HG02870 (cell line): ENCODE results near the gene NSMF.
"Not testable (repeated sequence)": the region's sequence is repeated elsewhere in the genome, so short reads cannot be mapped to it uniquely, and the experiment has no call there.

Experiments
- ATAC-seq: cut with Tn5 transposase; IDR thresholded peaks from one replicate; pipeline ENCODE4 v1.9.1; 2021; ENCODE audit warnings: mild to moderate bottlenecking, moderate library complexity; ENCODE audit not compliant: unreplicated experiment

NSMF gene

DNA sequence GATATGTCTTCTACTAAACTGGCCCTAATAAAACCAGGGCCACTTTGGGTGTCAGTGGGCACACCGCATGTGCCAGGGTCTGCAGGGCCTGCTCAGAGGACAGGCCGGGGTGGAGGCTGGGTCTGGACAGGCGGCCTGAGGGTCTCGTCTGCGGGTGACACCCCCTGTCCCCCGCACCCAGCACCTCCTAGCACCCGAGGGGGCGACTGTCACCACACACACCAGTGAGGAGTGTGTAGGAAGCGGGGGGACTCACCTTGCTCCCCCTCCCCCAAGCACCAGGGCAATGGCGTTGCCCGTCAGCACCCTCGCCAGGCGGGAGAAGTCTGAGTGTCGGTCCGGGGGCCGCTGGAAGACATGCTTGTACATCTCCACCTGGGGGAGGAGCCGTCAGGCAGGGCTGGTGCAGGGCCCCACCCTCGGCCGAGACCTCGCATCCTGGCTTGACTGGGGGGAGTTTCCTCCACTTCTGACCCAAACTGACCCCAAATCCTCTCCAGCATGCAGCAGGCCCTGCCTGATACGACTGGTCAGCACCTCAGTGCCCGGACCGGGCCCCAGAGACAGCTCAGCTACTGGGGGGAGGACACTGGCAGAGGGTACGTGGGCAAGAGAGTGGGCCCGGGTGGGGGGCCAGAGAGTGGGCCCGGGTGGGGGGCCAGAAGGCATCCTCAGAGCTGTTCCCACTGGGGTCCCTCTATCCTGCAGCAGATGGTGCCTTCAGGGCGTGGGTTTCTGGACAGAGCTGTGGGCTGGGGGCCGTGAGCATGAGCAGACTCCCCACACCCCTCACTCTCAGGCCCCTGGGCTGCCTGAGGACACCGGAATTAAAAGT is 18.9 kb upstream of the NSMF start:
- no peak for ATAC-seq

DNA sequence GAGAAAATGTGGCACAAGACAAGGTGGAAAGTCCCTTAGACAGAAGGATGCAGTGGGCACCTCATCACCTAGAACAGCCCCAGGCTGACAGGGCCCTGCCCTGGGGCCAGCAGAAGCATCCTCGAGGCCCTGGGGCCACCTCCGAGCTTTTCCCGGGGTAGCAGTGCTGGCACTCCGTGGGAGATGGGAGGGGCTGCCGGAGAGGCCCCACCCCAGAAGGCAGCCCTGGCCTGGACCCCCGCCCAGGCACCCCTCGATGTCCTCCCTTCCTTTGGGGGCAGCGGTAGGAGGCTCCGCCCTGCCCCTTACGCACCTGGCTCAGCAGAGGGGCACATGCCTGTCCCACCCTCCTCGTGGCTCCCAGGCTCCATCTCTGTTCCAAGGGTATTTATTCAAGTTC is 17.7 kb upstream of the NSMF start:
- ATAC-seq = no peak

DNA sequence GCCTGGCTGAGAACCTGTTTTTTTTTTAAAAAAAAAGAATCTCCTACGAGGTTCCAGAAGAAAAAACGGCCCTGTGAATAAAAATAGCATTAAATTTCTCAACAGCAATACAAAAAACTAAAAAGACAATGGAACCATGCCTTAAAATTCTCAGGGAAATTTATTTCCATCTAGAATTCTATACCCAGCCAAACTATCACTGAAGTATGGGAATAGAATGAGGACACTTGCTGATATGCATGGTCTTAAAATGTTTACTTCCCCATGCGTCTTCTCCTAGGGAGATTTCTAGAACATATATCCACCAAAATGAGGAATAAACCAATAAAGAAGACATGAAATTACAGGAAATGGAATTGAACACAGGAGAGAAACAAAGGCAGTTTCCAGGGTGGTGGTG is 16.5 kb upstream of the NSMF start:
- ATAC-seq = no peak

DNA sequence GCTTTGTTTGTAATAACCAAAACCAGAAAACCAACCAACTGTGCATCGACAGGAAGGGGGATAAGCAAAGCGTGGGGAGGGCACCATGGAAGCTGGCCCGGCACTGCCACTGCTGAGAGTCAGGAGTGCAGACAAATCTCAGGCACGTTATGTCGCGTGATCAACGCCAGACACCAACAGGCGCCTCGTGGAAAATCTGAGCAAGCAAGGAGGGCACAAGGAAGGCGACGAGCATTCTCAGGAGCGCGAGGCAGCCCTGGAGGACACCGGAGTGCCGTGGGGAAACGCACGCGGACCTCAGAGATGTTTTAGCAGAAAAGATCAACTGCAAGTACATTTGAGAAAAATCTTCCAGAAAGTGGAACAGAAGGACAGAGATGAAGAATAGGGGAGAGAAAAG is 15.1 kb upstream of the NSMF start:
- ATAC-seq = no peak

DNA sequence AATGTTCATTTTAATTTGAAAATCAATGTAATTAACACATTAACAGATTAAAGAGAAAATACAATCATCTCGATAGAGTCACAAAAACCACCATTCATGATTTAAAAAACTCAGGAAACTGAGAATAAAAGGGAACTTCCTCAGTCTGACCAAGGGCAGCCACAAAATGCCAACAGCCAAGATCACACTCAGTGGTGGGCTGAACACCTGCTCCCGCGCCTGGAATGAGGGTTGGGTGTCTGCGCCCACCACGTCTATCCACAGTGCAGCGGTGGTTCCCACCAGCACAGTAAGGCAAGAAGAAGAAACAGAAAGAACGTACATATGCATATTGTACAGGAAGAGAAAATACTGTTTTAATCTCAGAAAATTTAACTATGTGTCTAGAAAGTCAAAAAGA is 11.7 kb upstream of the NSMF start:
- ATAC-seq = no peak

DNA sequence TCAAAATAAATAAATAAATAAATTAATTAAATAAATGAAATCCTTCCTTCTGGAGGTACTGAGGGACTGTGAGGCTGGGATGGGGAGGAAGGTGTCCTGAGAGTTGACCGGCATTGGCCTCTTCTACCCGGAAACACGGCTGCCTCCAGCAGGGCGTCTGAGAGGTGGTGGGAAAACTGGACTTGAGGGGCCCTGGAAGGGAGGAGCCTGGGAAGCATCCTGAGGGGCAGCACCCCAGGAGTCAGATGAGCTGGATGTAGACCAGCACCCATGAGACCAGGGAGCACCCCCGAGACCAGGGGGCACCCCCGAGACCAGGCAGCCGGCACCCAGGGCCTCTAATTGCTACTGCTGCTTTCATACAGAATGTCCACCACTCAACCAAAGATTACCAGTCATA is 8.8 kb upstream of the NSMF start:
- no peak for ATAC-seq

DNA sequence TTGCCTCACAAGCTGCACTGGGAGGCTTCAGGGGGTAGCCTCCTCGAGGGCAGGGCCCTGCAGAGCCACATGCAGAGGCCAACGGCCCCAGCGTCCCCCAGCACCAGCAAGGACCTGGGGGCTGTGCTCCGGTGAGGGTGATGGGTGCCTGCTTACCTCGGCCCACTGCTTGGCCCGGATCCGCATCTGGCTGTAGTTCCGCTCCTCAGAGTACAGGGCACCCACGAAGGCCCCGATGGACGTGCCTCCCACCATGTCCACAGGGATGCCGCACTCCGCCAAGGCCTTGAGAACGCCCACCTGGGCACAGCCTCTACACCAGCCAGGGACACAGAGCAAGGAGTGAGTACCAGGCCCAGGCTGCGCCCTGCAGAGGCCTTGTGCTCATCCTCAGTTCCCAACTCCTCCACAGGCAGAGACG is 8.0 kb upstream of the NSMF start:
- no peak for ATAC-seq

DNA sequence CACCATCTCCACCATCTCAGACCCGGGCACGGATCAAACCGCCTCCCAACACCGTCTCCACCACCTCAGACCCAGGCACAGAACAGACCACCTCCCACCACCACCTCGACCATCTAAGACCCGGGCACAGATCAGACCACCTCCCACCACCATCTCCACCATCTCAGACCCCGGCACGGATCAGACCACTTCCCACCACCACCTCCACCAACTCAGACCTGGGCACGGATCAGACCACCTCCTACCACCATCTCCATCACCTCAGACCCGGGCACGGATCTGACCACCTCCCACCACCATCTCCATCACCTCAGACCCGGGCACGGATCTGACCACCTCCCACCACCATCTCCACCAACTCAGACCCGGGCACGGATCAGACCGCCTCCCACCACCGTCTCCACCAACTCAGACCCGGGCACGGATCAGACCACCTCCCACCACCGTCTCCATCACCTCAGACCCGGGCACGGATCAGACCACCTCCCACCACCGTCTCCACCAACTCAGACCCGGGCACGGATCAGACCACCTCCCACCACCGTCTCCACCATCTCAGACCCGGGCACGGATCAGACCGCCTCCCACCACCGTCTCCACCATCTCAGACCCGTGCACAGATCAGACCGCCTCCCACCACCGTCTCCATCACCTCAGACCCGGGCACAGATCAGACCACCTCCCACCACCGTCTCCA is 7.4 kb upstream of the NSMF start:
- ATAC-seq = not testable (repeated sequence)

DNA sequence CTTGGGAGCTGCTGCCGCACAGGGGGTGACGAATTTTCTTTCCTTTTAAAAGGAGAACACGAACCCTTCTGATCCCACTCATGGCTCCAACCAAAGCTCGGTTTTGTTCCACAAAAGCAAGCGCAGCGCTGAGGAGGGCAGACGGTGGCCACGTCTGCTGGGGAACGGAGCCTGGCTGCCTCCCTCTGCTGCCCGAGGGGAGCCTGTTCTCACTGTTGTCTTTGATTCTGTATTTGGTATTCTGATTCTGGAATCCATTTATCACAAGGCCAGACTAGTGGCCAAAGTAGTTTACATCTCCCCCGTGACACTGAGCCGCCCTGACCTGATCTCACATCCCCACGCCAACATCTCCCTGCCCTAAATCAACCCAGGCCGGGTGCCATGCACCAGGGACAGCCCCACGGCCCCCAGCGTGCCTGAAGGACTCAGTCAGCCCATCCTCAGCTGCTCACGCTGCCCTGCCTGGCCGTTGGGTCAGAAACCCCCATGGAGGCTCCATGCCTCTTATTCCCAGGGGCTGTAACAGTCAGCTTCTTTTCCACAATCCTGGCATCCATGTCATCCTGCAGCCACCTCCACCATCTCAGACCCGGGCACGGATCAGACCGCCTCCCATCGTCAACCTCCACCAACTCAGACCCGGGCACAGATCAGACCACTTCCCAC is 6.7 kb upstream of the NSMF start:
- no peak for ATAC-seq

DNA sequence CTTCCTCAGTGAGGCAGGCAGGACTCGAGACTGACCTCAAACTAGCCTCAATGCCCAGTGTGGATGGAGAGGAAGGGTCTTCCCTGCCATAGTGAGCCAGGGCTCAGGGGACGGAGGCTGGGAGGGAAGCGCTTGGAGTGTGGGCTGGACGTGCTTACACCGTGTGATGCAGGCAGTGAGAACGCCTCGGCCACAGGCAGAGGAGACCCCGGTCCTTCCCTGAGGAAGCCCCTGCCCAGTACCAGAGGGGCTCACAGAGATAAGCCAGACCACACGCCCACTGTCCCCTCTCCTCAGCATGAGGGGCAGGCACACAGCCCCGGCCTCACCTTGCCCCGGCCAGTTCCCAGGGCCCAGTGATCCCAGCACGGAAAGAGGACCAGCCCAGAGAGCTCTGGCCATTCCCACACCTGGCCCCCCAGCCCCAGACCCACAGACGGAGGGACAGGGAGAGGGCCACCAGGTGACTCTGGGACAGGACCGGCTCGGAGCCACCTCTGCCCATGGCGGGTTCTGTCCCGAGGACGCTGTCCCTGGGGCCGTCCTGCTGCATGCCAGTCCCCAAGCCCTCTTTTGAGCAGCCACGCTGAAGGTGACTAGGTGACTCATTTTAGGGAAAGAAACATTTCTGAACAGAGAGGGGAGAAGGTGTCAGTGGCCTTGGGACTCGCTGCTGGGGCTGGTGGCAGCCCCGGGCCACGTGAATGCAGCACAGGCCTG is 6.0 kb upstream of the NSMF start:
- ATAC-seq = no peak

DNA sequence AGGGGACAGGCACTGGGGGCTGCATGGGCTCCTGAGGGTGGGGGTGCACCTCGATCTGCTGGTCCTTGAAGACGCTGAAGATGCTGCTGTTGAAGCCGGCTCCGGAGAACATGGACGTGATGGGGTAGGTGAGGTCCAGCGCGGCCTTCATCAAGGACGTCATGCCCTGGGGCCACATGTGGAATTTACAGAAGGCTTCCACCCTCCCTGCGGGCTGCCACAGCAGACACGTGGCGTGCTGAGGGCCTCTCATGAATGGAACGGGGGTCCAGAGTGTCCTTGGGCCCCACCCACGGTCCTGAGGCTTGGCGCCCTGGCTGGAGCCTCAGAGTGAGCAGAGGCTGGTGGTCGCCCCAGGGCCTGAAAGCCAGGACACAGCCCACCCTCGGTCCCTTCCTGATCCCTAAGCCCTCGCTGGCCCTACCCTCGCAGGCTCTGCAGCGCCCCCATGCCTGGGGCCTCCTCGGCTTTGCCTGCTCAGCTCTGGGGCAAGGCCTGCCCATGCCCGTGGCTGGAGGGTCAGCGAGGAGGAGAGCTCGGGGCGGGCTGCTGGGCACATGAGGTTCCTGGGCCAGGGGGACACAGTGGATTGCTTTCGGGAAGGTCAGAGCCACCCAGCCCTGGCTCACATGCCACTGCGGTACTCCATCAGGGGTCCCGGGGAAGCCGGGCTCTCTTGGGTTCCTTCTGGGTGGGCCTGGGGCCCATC is 5.3 kb upstream of the NSMF start:
- ATAC-seq = no peak

DNA sequence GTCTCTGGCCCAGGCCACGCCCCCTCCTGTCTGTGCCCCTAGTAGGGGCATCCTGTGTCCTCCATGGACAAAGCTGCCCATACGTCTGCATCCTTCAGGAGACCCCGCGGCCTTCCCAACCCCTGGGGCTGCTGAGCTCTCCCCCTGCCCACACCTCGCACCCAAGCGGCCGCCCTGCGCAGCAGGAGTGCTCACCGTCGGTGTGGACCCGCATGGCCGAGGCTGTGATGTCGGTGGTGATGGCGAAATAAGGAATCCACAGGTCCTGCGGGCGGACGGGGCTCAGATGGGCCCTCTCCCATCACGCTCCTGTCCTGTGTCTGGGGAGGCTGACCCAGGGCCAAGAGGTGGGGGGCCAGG is 4.8 kb upstream of the NSMF start:
- no peak for ATAC-seq

DNA sequence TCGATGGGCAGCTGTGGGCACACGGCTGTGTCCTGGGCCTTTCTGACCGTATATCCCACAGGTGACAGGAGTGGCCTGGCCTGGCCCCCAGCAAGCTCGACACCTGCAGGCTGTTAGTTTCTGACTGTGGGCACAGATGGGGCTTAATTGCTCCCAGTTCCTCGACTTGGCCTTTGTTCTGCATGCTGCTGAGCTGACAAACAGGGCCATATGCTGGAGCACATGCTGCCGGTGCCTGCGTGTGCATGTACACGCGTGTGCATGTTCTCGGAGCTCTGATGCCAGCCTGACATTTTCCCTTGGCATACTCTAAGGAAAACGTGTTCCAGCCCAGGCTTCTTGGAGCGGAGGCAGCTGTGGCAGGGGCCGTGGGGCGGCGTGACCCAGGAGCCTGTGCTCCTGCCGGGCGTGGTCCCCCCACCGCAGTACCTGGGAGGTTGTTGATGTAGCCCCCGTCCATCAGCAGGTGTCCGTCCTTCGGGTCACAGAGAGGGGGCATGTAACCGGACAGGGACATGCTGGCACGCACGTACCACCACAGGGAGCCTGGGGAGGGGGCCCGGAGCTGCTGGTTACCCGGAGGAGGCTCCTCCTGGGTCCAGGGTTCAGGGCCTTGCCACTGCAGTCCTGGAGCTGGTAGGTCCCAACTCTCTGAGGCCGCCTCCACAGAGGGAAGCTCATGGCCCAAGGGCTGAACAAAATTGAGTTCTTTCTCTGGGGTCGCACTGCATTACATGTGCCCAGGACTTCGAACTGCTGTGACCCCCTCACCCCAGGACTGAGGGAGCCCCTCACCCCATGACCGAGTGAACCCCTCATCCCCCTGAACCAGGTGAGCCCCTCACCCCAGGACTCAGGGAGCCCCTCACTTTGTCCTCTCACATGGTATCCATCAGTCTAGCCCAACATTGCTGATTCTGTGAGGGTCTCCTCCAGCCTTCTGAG is 4.1 kb upstream of the NSMF start:
- ATAC-seq = no peak

DNA sequence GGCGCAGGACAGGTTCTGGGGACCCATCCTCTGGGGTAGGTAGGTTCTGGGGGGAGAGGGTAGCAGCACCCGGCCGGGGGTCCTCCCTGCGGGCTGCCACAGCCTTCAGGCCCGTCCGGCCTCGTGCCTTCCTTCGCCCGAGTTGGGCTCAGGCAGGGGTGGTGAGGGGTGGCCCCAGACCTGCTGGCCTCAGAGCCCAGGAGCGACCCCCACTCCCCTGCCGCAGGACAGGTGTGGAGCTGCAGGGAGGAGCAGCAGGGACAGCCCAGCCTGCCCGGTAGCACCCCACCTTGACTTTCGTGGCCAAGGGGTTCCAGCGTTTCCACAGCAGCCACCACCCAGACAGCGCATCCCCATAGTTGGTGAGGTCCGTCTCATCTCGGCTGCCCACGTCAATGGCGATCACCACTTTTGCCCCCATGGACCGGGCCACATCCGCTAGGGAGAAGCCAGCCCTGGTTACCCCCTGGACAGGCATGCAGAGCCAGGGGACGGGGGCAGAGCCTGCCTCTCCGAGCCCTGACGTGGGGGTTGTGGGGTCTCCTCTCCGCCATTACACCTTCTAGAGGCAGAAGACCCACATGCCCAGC is 3.4 kb upstream of the NSMF start:
- ATAC-seq = no peak

DNA sequence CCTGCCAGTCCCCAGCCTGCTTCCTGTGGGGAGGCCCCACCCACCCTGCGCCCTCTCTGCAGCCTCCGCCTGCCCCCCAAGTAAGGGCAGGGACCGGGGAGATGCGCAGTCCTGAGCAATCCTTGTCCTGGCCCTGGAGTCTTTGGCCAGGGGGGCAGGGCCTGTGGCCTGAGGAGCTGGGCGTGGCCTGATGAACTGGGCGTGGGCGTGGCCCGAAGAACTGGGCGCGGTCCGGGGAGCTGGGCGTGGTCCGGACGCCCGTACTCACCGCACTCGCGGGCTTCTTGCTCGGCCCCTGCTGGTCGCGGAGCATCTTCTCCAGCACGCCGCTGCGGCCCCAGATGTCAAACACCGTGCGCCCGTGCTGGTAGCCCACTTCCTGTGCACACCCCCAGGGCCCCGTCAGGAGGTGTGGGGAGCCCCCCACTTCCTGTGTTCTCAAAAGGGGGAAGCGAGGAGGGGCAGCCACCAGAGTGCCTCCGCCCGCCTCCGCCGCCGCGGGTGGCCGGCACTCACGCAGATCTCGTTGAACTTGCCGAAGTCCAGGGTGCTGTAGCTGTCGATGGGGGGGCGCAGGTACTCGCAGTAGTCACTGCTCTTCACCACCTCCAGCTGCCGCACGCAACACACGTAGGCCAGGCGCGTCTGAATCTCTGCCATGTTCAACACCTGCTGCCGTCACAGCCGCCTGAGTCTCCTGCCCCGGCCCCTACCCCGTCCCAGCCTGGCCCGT is 2.7 kb upstream of the NSMF start:
- no peak for ATAC-seq

DNA sequence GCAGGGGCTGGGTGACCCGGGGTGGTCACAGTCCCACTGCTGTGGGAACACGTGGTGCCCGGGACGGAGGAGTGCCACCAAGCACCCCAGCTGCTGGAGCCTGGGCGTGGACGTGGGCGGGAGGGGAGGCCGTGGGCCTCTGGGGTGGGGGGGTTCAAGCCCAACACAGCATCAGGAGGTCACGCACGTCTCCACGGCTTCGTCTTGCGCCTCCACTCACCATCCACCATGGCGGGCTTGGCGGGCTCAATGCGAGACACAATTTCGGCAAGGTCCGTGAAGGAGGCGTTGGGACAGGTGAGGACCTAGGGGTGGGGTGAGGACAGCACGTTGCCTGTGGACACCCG is 2.2 kb upstream of the NSMF start:
- no peak for ATAC-seq

DNA sequence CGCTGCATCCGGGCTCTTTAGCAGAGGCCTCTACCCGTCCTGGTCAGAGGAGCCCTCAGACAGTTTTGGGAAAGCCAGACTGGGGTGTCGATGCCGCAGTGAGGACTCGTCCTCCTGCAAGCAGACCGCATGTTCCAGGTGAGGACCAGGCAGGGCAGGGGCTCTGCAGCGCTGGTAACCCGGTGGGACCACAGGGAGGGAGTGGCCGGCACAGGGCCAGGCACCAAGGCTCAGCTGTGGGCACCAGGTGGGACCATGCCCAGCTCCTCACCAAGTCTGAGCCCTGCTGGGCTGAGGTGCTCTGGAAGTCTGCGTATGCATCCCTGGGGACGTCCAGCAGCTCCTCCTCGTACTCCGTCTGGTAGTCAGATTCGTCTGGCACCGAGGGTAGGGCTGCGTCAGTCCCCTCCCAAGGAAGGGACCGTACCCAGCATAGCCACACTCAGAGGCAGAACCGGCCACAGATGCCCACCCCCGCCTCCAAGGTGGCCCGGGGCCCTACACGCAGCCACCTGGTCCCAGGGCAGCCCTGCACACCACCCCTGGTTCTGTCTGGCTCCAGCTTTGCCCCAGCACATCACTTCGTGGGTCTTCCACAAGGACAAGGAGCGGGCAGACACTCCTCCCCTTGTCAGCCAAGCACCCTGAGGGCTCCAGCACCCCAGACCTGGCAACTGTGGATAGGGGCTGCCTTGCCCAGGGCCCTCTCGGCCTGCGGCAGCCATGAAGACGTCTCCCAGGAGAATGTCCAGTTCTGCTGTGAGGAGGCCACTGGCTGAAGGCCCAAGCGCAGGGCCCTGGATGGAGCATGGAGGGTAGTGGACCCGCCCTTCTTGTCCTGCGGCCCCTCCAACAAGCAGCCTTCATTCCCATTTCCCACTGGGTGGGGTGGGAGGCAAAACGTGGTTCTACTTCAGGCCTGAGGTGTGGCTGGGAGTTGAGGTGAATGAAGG is 1.5 kb upstream of the NSMF start:
- no peak for ATAC-seq
